ENCODE measurements around the gene EFNB2.

EFNB2 gene

DNA sequence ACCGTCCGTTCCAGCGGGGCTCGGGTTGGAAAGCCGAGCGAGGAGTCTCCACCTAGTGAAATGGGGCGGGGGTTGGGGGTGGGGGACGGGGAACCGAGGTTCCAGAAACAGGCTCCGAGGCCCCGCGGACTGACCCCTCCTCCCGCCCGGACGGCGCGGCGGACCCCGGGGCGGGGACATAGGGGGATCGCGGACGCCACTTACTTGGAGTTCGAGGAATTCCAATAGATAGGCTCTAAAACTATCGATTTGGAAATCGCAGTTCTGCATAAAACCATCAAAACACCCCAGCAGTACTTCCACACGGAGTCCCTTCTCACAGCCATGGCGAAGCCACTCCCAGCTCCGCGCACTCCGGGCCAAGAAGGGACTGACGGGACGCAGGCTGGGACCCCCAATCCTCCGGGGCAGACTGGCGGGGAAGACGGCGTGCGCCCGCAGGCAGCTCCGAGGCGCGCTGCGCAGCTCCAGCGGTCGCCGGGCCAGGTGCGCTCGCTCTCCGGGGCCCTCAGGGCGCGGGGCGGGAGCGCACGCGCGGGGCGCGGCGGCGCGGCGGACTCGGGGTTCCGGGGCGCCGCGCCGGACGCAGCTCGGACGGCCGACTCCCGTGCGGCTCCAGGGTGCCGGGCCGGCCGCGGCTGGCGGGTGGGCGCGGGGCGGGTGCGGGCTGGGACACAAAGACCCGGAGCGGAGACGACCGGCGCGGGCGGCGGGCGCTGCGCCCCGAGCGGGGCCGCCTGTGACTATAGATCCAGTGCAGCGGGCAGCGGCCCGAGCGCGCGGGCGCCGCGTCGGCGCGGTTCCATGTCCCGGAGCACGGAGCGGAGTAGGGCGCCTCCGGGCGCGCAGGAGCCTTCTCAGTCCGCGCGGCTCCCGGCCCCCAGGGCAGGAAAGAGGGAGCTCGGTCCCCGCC lies 567 bp downstream of the EFNB2 start:
- no peak for TF ChIP-seq CTCF (IDR thresholded peaks at IDR 0.05; ENCODE audit: low read length, missing control alignments)
- H3K4me3 ChIP-seq (replicated peaks; ENCODE audit: low read depth, low read length): peak overlapping the region; percentile 77
- peak; percentile 29 for DNase-seq (ENCODE audit: low read depth)

- DNase-seq (ENCODE audit: low read depth): peak; percentile 69
- peak overlapping the region; percentile 77 for H3K4me3 ChIP-seq (replicated peaks; ENCODE audit: low read depth, low read length)
- TF ChIP-seq CTCF (IDR thresholded peaks at IDR 0.05; ENCODE audit: low read length, missing control alignments): no peak
Observed at GRCh38 chr13:106533943-106534638, 1.4 kb downstream of the EFNB2 start.

DNA sequence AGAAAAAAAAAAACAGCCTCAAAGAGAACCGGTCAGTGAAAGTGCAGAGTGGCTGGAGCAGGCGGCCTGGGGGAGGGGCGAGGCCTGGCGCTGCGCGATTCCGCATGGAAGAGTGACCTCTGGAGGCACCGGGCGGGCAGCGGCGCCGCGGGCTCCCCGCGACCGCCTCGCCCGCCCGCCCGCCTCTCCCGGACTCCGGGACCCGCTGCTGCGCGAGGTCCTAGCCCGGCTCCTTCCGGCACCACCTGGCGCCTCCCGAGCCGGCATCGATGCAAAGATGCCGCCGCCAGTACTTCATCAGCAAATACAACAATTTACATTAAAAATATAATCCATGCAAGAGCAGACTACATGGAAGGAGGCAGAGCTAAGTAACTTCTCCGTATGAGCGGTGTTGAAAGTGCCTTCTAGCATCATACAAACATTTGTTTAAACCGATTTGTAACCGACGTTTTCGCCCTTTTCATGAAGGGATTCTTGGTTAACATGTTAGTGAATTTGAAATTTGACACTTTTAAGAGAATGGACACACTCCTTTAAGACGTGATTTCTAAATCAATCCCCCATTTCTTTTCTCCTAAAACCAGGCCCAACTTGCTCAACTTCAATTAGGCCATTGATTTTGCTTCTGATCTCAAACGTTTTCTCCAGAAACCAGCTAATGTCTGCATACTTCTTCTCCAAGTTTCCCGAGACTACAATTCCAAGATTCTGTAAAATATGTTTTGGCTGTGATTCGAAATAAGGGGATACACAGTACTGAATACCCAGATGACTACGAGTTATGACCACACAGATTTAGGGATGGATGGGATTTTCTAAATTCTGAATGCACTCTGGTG lies 2.1 kb downstream of the EFNB2 start:
- peak; percentile 36 for TF ChIP-seq CTCF (IDR thresholded peaks at IDR 0.05; ENCODE audit: low read length, missing control alignments)
- DNase-seq (ENCODE audit: low read depth): peak; percentile 86
- H3K4me3 ChIP-seq (replicated peaks; ENCODE audit: low read depth, low read length): peak overlapping the region; percentile 77

DNA sequence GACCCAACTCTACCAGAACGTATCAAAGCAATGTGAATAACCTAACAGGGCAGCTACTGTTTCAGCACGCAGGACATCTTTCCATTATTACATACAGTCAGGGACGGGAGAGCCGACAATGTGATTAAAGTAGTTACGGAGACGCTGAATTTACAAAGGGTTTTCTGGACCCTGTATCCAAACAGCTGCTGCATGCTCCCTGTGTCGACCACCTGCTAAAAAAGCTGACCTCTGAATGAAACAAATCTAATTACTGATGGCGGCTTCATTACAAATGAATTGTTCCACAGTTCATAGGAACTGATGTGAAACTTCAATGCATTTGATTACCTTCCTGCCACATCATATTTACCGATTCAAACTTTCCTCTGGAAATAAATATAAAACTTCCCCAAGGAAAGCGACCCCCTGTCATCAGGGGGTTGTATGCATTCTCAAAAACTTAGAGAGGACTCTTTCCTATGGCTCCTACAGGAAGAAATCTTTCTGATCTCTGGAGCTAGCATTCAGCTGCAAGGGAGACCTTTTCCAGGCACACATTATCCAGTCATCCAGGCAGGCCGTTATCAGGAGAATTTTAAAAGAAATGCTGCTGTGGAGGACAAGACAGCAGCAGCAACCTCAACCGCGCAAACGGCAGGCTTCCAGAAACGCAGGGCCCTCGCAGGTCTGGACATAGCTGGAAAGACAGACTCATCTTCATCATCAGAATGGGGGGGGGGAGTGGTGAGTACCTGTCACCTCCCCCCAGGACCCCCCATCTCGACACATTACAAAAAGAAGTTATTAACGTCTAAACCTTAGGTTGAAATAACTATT lies 3.1 kb downstream of the EFNB2 start:
- peak; percentile 38 for DNase-seq (ENCODE audit: low read depth)
- peak overlapping the region; percentile 77 for H3K4me3 ChIP-seq (replicated peaks; ENCODE audit: low read depth, low read length)
- TF ChIP-seq CTCF (IDR thresholded peaks at IDR 0.05; ENCODE audit: low read length, missing control alignments): no peak

GRCh38 chr13:106530980-106531481 lies 4.4 kb downstream of the EFNB2 start:
- no peak for TF ChIP-seq CTCF (IDR thresholded peaks at IDR 0.05; ENCODE audit: low read length, missing control alignments)
- no peak overlapping the region for H3K4me3 ChIP-seq (replicated peaks; ENCODE audit: low read depth, low read length)
- DNase-seq (ENCODE audit: low read depth): no peak

Measured in fibroblast of pulmonary artery (primary cell).